GM21360 (cell line): Measurements from ENCODE around the gene METTL27.
"Not testable (repeated sequence)": the region's sequence is repeated elsewhere in the genome, so short reads cannot be mapped to it uniquely, and the experiment has no call there.

Source experiments
- ATAC-seq: cut with Tn5 transposase; IDR thresholded peaks from one replicate; pipeline ENCODE4 v1.9.1; 2021; ENCODE audit warnings: mild to moderate bottlenecking, moderate library complexity; ENCODE audit not compliant: unreplicated experiment

METTL27 gene

DNA sequence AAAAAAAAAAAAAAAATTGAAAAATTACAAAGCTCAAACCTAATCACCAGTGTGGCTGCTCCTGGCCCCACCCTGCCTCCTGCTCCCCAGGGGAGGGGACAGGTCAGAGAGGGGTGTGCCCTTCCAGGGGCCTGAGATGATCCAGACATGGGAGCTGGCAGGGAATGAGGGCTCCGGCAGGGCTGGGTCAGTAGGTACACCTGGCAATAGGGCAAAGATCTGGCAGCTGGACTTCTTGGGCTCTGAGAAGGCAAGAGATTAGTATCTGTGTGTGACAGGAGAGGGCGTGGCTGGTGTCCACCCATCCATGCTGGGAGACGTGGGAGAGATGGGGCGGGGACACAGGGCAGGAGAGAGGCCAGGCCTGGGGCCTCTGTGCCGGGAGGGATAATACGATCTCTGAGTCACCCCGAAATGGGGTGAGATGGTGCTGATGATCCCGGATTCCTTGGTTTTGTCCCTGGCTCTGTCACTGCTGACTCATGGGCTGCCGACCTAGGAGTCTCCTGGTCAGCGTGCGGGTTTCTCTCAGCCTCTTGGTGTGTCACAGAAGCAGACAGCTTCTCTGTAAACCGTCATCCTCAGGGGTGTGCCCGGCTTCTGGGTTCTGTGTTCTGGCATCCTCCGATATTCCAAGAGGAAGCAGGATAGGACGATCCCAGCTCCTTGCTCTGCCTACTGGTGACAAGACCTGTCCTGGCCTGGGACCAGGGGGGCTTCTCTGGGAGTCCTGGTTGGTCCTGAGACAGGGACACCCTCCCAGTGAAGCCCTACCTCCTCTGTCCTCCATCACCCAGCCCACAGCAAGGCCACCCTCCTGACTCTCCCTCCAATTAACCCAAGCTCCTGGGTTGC is 19.8 kb downstream of the METTL27 start:
- ATAC-seq = no peak

DNA sequence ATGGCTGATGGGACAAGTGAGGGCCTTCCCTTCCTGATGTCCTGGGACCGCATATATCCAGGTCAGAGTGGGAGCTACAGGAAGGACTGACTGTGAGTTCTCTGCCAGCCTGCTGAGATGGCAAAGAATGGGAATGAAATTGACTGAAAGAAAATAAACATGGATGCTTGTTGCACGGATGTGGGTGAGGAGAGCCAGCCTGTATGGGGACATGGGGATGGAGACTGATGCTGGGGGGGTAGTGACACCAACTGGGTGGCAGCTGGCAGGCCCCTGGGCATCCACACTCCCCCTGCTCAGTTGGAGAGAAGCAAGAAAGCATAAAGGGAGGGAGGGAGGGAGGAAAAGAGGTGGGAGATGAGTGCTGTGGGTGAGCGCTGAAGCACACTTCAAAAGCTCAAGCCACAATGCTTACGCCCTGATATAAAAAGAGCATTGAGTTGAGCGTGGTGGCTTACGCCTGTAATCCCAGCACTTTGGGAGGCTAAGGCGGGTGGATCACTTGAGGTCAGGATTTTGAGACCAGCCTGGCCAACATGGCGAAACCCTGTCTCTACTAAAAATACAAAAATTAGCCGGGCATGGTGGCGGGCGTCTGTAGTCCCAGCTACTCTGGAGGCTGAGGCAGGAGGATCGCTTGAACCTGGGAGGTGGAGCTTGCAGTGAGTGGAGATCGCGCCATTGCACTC is 20.6 kb downstream of the METTL27 start:
- ATAC-seq = not testable (repeated sequence)

DNA sequence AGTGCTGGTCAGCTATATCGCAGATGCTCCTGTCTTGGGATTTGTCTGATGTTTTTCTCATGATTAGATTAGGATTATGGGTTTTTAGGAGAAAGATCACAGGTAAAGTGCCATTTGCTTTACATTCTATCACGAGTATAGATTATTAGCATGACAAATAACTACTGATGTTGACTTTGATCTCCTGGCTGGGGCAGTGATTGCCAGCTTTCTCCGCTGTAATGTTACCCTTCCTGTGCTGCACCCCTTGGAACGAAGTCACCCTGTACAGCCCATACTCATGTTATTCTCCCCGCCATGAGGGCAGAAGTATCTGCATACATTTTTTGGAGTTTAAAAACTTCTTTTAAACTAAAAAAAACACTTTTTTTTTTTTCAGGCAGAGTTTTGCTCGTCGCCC is 22.3 kb downstream of the METTL27 start:
- no peak for ATAC-seq

DNA sequence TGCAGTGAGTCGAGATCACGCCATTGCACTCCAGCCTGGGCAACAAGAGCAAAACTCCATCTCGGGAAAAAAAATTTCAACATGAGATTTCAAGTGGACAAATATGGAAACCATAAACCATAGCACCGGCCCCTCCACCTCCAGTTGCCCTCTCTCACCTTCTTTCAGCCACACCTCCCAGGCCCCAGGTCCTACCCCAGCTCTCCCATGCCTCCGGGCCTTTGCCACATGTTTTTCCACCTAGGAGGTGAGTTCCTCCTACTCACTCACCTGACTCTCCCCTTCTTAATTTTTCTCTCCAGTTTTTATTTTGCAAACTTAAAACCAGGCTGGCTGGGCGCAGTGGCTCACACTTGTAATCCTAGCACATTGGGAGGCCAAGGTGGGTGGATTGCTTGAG is 25.2 kb downstream of the METTL27 start:
- no peak for ATAC-seq

DNA sequence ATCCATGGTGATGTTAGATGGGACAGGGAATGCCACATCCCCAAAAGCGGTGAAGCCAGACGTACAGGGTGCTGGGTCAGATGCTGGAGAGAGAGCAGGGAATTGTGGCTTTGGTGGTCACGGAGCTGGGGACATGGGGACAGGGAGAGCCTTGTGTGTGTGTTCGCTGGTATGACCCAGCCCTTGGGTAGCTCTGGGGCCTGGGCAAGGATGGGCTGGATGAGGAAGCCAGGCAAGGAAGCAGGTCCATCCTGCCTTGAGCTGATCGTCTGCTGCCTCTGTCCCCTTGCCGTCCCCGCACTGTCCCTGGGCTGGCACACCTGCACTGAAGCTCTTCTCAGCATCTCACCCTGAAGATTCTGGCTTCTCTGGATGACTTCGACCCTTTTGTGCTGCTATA is 26.9 kb downstream of the METTL27 start:
- no peak for ATAC-seq

DNA sequence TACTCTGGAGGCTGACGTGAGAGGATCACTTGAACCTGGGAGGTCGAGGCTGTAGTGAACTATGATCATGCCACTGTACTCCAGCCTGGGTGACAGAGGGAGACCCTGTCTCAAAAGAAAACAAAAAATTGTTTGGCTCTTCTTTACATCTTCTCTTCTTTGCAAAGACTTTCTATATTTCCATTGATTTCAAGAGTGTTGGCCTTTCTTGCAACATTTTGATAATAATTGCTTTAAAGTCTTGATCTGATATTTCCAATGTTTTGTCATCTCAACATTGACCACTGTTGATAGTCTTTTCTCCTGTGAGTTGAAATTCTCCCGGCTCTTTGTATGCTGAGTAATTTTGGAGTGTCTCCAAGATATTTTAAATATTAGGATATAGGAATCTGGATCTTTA is 29.3 kb downstream of the METTL27 start:
- no peak for ATAC-seq

DNA sequence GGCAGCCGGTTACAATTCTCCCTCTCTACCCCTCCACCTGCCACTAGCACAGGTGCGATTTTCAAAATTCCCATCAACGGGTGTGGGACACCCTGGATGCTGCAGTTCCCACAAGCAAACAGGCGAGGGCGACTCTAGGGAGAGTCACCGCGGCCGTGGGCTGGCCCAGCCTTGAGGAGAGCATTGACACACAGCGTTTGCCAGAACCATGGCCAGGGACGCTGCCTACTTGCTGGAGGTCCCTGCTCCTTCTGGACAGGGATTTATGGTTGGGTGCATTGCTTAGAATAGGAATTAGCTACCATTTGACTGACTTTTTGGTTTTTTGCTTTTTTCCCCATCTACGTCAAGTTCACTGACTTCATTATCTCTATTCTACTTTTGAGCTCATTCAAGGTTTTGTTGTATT is 30.6 kb downstream of the METTL27 start:
- no peak for ATAC-seq

DNA sequence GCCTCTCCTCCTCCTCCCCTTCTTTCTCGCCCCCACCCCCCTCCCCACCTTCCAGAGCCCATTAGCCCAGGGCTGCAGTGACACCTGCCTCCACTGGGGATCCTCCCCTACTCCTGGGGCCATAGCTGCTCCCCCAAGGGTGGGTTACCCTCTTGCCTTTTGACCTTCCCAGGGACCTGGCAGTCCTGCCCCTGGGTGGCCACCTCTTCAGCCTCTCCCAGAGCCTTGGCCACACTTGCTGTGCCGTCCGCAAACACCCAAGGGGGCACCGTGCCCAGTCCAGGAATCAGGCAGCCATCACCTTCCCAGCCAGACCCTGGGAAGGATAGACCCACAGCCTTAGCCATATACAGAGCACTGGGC is 31.3 kb downstream of the METTL27 start:
- ATAC-seq = no peak

DNA sequence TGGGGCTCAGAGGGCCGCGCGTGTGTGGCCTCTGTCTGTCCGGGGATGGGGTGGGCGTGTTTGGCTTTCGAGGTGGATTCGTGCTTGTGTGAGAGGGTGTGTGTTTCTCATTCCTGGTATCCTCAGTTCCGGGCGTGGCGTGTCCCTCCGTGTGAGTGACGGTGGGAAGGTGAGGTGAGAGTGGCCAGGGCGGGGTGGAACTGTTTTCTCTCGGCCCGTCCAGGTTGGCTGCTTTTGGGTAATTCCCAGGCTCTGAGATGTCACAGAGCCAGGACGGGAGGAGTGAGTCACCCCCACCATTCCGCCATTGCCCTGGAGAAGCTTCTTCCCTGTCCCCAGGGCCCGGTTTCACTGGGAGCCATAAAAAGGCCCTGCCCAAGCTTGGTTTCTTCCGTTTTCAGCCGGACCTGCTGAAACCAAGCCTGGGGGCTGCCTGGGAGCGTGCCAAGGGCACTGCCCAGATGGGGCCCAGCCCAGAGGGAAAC is 32.8 kb downstream of the METTL27 start:
- no peak for ATAC-seq

DNA sequence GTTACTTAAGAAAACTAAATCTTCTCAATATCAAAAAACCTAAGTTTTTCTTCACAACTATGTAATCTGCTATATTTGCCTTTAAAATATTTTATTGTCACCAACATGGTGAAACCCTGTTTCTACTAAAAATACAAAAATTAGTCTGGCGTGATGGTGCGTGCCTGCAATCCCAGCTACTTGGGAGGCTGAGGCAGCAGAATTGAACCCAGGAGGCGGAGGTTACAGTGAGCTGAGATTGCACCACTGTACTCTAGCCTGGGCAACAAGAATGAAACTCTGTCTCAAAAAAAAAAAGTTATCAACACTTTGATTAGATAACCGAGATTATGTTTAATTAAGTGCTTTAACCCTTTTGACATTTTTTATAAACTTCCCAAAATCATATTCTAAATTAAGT is 39.9 kb downstream of the METTL27 start:
- ATAC-seq = no peak

DNA sequence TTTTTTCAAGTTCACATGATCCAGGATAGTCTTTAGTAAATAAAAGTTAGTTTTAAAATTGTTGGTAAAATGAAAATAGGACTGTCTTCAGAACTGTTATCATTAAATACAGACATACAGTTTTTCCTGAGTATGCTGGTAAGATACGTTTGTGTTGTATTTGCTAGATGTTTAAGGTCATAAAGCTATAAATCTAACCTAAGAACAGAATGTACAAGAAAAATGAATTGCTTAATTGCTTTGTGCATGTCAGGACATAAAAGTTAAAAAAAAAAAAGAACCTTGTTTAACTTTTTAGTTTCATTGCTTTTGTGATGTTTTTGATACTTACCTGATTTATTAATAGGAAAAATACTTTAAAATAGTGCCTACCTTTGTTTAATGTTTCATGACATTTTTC is 40.7 kb downstream of the METTL27 start:
- no peak for ATAC-seq

DNA sequence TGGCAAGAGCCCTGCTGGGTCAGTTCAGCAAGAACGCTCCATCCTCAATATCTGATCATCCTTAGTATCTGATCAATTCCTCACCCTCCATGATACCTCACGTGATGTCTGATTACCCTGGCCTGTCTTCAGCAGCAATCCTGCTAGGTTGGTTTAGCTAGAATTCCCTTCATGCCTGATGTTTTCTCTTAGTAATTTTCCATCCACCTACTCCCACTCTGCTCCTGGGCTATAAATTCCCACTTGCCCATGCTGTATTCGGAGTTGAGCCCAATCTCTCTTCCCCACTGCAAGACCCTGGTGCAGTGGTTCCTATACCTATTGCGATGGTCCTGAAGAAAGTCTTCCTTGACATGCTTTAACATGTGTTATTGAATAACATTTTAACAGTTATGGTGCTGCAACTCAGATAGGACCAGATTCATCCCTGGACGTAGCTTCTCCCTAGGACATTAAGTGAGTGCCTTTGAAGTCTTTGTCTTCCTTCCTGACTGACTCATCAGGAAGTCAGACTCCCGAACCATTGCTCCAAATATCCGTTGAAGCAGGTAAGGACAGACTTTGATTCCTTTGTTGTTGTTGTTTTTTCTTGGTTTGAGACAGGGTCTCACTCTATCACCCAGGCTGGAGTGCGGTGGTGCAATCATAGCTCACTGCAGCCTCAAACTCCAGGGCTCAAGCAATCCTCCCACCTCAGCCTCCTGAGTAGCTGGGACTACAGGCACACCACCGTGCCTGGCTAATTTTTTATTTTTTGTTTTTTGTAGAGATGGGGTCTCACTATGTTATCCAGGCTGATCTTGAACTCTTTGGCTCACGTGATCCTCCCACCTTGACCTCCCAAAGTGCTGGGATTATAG is 42.8 kb downstream of the METTL27 start:
- ATAC-seq = no peak

DNA sequence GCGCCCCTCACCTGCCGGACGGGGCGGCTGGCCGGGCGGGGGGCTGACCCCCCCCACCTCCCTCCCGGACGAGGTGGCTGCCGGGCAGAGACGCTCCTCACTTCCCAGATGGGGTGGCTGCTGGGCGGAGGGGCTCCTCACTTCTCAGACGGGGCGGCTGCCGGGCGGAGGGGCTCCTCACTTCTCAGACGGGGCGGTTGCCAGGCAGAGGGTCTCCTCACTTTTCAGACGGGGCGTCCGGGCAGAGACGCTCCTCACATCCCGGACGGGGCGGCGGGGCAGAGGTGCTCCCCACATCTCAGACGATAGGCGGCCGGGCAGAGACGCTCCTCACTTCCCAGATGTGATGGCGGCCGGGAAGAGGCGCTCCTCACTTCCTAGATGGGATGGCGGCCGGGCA is 45.1 kb downstream of the METTL27 start:
- not testable (repeated sequence) for ATAC-seq

DNA sequence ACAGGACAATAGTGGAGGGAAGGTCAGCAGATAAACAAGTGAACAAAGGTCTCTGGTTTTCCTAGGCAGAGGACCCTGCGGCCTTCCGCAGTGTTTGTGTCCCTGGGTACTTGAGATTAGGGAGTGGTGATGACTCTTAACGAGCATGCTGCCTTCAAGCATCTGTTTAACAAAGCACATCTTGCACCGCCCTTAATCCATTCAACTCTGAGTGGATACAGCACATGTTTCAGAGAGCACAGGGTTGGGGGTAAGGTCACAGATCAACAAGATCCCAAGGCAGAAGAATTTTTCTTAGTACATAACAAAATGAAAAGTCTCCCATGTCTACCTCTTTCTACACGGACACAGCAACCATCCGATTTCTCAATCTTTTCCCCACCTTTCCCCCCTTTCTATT is 45.7 kb downstream of the METTL27 start:
- not testable (repeated sequence) for ATAC-seq

DNA sequence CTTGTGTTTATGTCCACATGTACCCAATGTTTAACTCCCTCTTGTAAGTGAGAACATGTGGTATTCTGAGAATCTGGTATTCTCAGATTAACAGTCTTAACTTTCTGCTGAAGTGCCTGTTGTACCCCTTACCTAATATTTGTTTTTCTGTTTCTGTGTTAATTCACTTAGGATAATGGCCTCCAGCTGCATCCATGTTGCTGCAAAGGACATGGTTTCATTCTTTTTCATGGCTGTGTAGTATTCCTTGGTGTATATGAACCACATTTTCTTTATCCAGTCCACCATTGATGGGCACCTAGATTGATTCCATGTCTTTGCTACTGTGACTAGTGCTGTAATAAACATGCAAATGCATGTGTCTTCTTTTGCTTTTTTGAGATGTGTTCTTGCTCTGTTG is 47.1 kb downstream of the METTL27 start:
- not testable (repeated sequence) for ATAC-seq

DNA sequence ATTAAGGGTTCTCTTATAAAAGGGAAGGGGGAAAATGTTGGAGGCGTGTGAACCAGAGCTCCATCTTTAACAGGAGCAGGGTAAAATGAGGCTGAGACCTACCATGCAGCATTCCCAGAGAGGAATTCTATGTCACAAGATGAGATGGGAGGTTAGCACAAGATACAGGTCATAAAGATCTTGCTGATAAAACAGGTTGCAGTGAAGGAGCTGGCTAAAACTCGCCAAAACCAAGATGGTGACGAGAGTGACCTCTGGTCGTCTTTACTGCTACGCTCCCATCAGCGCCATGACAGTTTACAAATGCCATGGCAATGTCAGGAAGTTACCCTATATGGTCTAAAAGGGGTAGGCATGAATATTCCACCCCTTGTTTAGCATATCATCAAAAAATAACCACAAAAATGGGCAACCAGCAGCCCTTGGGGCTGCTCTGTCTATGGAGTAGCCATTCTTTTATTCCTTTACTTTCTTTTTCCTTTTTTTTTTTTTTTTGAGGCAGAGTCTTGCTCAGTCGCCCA is 51.1 kb downstream of the METTL27 start:
- not testable (repeated sequence) for ATAC-seq

DNA sequence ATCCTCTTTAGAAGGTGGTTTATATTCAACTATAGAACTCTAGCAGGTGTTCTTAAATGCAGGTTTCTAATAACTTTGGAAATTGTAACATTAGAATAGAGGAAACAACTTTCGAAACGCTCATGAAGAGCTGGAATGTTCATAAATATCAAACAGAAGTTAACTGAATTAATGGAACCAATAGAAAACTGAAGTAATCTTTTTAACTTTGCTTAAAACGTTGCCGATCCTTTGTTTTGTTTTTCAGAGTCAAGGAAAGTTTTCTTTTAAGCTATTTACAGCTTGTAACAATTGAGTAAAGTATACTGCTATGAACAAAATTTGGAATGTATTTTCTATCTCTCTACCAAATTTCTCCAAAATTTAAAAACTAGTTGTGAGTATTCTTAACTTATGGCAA is 53.3 kb downstream of the METTL27 start:
- no peak for ATAC-seq

DNA sequence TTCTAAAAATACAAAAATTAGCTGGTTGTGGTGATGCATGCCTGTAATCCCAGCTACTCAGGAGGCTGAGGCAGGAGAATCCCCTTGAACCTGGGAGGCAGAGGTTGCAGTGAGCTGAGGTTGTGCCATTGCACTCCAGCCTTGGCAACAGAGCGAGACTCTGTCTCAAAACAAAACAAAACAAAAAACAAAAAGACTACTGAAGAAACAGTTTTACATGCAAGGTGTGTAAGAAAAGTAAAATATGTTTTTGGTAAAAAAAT is 54.6 kb downstream of the METTL27 start:
- not testable (repeated sequence) for ATAC-seq

DNA sequence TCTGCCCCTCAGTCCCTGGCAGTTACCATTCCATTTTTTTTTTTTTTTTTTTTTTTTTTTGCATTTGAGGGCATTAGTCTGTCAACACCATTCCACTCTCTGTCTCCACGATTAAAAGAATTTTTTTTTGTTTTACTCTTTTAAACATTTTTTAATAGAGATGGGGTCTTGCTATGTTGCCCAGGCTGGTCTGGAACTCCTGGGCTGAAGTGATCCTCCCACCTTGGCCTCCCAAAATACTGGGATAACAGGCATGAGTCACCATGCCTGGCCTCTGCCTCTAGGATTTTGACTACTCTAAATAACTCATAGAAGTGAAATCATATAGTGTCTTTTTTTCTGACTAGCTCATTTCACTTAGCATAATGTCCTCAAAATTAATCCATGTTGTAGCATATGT is 55.7 kb downstream of the METTL27 start:
- ATAC-seq = no peak
